ENCODE measurements around the gene CLCN2. TPM values are rescaled to one million over a fixed set of nuclear protein-coding genes. Genes with fewer than 3 reads are reported as not detected.
A peak's percentile ranks its signal among the peaks of the same experiment; 100 is the strongest.
"Not testable (repeated sequence)": the region's sequence is repeated elsewhere in the genome, so short reads cannot be mapped to it uniquely, and the experiment has no call there.

Gene CLCN2
- total RNA-seq, 2 experiments from 2014 or later = 5.0 to 6.8 TPM

DNA sequence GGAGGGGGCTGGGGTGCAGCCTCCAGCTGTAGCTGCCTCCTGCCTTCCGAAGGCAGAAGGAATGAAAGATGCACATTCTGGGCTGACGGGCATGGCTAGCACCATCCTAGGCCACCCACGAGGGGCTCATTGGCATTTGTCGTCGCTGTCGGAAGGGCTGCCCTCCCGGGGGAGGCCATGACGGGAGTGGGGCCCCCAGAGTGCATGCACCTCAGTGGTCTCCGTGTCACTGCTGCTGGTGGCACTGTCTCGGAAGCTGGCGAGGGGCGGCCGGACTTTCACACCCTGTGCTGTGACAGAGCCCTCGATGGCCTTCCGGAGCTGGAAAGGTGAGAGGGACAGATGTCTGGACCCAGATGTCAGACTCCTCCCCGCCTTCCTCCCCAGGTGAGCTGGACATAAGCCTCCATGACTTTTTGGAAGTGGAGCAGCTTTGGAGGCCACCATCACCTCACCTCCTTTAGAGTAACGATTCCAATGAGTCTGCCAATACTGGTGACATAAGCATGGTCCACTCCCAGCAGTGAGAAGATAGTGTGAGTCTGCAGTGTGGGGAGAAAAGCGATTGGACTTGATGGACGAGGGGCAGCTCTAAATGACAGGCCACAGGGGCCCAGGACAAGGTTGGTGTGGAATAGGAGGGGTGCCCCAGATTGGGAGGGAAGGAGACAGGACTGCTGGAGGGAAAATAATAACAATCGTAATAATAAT, 14.8 kb downstream of the CLCN2 start:
- no peaks in the 10 kb centered on the region for H3K27me3 Mint-ChIP-seq
- H3K36me3 Mint-ChIP-seq = no peaks in the 10 kb centered on the region
- DNase-seq = no peak
- no peak overlapping the region for H3K4me3 Mint-ChIP-seq
- H3K9me3 Mint-ChIP-seq = no peaks in the 10 kb centered on the region
- no peaks in the 10 kb centered on the region for H3K4me1 Mint-ChIP-seq
- no peak overlapping the region for H3K27ac Mint-ChIP-seq

GRCh38 chr3:184345317-184346144, 15.9 kb downstream of the CLCN2 start:
- peaks cover 5% of the 10 kb centered on the region for H3K4me1 Mint-ChIP-seq

DNA sequence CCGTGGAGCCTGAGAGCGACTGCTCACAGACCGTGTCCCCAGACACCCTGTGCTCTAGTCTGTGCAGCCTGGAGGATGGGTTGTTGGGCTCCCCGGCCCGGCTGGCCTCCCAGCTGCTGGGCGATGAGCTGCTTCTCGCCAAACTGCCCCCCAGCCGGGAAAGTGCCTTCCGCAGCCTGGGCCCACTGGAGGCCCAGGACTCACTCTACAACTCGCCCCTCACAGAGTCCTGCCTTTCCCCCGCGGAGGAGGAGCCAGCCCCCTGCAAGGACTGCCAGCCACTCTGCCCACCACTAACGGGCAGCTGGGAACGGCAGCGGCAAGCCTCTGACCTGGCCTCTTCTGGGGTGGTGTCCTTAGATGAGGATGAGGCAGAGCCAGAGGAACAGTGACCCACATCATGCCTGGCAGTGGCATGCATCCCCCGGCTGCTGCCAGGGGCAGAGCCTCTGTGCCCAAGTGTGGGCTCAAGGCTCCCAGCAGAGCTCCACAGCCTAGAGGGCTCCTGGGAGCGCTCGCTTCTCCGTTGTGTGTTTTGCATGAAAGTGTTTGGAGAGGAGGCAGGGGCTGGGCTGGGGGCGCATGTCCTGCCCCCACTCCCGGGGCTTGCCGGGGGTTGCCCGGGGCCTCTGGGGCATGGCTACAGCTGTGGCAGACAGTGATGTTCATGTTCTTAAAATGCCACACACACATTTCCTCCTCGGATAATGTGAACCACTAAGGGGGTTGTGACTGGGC, 16.7 kb downstream of the CLCN2 start:
- no peak overlapping the region for H3K27ac Mint-ChIP-seq
- no peaks in the 10 kb centered on the region for H3K36me3 Mint-ChIP-seq
- no peaks in the 10 kb centered on the region for H3K9me3 Mint-ChIP-seq
- no peak for DNase-seq
- peaks cover 6% of the 10 kb centered on the region for H3K4me1 Mint-ChIP-seq
- no peaks in the 10 kb centered on the region for H3K27me3 Mint-ChIP-seq
- H3K4me3 Mint-ChIP-seq = no peak overlapping the region

More at GRCh38 chr3:184345317-184346144, 15.9 kb downstream of the CLCN2 start:
- Mint-ChIP-seq H3K36me3 (no peaks in the 10 kb centered on the region), H3K9me3 (no peaks in the 10 kb centered on the region), H3K27ac (no peak overlapping the region), H3K27me3 (no peaks in the 10 kb centered on the region), H3K4me3 (no peak overlapping the region)
- no peak for DNase-seq

DNA sequence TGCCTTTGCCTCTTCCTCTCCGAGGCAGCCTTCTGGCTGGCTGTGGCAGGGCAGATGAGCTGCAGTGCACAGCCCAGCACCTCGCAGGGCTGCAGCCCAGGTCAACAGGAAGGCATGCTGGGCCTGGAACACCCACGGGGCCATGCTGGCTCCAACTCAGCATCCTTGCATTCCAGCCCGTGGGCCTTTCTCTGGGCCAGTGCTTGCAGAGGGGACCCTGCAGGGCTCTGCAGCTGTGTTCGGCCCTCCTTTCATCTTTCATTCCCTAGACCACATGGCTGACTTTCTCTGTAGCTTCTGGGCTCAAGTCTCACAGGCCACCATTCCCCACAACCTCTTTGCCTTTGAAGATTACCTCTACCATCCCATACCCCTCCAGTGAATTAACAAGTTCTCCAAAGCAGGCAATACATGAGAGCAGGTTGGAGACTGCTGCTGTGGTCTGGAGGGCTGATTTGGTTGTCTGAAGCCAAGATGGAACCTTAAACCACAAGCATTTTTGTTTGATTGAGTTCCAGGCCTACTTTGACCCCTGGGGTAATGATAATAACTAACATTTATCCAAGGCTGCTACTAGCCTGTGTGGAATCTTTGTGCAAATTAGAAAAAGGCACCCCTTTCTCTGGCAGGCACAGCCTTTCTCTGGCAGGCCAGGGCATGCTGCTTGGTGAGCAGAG, 18.1 kb downstream of the CLCN2 start:
- Mint-ChIP-seq H3K36me3 (no peaks in the 10 kb centered on the region), H3K4me3 (no peak overlapping the region), H3K4me1 (peaks cover 6% of the 10 kb centered on the region), H3K27ac (no peak overlapping the region), H3K9me3 (no peaks in the 10 kb centered on the region), H3K27me3 (no peaks in the 10 kb centered on the region)
- DNase-seq = no peak

DNA sequence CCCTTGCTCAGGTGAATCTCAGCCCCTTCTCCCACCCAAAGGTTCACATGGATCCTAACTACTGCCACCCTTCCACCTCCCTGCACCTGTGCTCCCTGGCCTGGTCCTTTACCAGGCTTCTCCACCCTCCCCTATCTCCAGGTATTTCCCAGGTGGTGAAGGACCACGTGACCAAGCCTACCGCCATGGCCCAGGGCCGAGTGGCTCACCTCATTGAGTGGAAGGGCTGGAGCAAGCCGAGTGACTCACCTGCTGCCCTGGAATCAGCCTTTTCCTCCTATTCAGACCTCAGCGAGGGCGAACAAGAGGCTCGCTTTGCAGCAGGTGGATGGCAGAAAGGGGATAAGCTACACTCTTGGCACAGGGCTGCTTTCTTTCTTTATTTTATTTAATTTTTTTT, 19.5 kb downstream of the CLCN2 start:
- no peaks in the 10 kb centered on the region for H3K36me3 Mint-ChIP-seq
- no peaks in the 10 kb centered on the region for H3K9me3 Mint-ChIP-seq
- peaks cover 9% of the 10 kb centered on the region for H3K4me1 Mint-ChIP-seq
- DNase-seq = no peak
- H3K27ac Mint-ChIP-seq = no peak overlapping the region
- H3K4me3 Mint-ChIP-seq = no peak overlapping the region
- H3K27me3 Mint-ChIP-seq = no peaks in the 10 kb centered on the region

- H3K4me1 Mint-ChIP-seq = peaks cover 23% of the 10 kb centered on the region
- H3K4me3 Mint-ChIP-seq, H3K27ac Mint-ChIP-seq, DNase-seq, H3K27me3 Mint-ChIP-seq, H3K36me3 Mint-ChIP-seq, H3K9me3 Mint-ChIP-seq: not testable (repeated sequence)
Measured at GRCh38 chr3:184339451-184340135, 21.8 kb downstream of the CLCN2 start.

GRCh38 chr3:184339001-184339400, 22.4 kb downstream of the CLCN2 start:
- Mint-ChIP-seq H3K27ac (no peak overlapping the region), H3K4me3 (no peak overlapping the region), H3K36me3 (peaks cover 9% of the 10 kb centered on the region), H3K27me3 (no peaks in the 10 kb centered on the region), H3K4me1 (peaks cover 29% of the 10 kb centered on the region), H3K9me3 (no peaks in the 10 kb centered on the region)
- no peak for DNase-seq

DNA sequence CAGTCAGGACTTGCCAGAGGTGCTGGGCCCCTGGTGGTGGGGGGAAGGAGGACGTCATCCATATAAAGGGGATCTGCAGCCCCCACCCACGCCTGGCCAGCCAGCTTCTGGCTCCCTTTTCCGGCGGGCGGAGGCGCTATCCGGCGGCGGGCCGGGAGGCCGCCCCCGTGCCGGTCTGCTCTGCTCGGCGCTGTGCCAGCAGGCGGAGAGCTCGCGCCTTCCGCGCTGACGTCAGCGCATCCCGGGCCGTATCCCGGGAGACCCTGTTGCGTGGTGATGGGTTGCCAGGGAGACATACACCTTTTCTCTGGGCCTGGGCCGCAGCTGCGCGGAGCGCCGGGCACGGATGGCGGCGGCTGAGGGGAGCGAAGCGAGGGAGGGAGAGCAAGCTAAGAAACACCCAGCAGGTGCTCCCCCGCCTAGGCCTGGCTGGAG, 22.9 kb downstream of the CLCN2 start:
- no peaks in the 10 kb centered on the region for H3K9me3 Mint-ChIP-seq
- H3K4me1 Mint-ChIP-seq = peaks cover 34% of the 10 kb centered on the region
- DNase-seq = peak; percentile 20
- no peak overlapping the region for H3K27ac Mint-ChIP-seq
- peaks cover 12% of the 10 kb centered on the region for H3K36me3 Mint-ChIP-seq
- H3K27me3 Mint-ChIP-seq = no peaks in the 10 kb centered on the region
- no peak overlapping the region for H3K4me3 Mint-ChIP-seq

DNA sequence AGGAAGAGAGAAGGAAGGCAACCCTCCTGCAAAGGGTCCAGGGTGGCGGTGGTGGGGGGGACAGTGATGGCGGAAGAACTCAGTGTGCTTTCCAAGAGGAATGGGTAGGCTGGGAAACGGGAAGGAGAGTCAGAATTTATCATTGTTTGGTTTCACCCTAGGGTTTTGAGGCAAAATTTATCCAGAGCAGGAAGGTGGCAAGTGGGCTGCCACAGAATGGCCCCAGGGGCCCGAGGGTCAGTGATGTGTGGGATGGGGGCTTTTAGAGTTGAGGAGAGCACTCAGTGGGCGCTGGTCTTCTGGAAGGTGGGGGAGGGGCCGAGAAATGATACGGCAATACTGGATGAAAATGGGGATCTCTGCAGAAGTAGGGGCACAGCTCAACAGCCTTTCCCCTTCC, 23.4 kb downstream of the CLCN2 start:
- no peak overlapping the region for H3K4me3 Mint-ChIP-seq
- peaks cover 39% of the 10 kb centered on the region for H3K4me1 Mint-ChIP-seq
- H3K36me3 Mint-ChIP-seq = peaks cover 16% of the 10 kb centered on the region
- DNase-seq = no peak
- H3K9me3 Mint-ChIP-seq = no peaks in the 10 kb centered on the region
- no peak overlapping the region for H3K27ac Mint-ChIP-seq
- H3K27me3 Mint-ChIP-seq = no peaks in the 10 kb centered on the region

DNA sequence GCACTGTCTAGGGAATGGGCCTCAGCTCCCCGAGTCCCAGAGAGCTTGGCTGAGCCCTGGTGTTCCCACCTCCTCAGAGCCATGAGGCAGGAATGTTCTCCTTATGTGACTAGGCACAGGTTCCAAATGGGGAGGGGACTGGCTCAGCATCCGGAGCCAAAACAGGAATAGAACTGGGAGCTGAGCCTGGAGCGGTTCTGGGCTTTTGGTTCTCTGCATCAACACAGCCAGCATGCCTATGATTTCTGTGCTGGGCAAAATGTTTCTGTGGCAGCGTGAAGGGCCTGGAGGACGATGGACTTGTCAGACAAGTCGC, 24.0 kb downstream of the CLCN2 start, which contains the start of gene FAM131A:
Gene FAM131A (plus strand): TSS at position 202 of the 316 bp plus-strand sequence. CDS start 31 bp downstream, at position 233.
- H3K36me3 Mint-ChIP-seq = peaks cover 22% of the 10 kb centered on the region
- H3K27ac Mint-ChIP-seq = peak within 1 kb of the TSS; percentile 71
- peaks cover 45% of the 10 kb centered on the region for H3K4me1 Mint-ChIP-seq
- no peaks in the 10 kb centered on the region for H3K9me3 Mint-ChIP-seq
- DNase-seq = no peak
- H3K27me3 Mint-ChIP-seq = no peaks in the 10 kb centered on the region
- H3K4me3 Mint-ChIP-seq = peak within 1 kb of the TSS; percentile 80

- Mint-ChIP-seq H3K27ac (peak overlapping the region; percentile 71), H3K4me1 (peaks cover 48% of the 10 kb centered on the region), H3K36me3 (peaks cover 28% of the 10 kb centered on the region), H3K9me3 (no peaks in the 10 kb centered on the region), H3K27me3 (no peaks in the 10 kb centered on the region), H3K4me3 (peak overlapping the region; percentile 80)
- DNase-seq = no peak
Measured at GRCh38 chr3:184336547-184337398, 24.6 kb downstream of the CLCN2 start.

DNA sequence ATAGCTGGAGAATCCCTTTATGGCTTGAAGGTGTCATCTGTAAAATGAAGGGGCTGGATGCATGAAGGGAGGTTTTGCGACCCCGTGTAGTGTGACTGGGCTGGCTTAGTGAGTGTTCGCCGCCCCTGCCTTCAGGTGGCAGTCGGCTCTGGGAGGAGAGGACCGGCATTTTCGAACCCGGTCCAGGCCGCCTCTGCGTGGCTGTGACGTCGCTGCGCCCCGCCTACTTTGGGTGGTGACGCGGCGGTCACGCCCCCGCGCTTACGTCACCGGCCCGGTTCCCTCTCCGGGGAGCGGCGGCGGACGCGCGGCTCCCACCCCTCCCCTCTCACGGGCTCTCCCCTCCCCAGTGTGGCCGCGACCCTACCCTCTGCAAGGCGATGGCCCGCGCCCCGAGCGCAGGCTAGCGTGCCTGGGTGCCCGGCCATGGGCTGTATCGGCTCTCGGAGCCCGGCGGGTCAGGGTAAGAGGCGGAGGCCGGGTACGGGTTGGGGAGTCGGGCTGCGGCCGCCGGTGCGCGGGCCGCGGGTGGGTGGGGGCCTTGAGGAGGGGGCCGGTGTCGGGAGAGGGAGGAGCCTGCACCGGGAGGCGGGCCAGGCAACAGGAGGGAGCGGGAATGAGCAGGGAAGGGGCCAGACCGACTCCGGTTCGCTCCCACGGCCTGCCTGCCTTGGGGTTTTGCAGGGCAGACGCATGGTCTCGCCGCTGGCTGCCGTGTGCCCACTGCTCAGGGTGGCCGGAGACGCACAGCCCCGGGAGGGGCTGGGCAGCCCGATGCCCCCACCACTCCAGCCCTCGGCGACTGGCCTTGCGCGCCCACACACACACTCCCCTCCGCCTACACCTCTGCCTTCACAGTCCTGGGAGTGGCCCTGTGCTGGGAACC, 25.5 kb downstream of the CLCN2 start:
- Mint-ChIP-seq H3K27ac (peak overlapping the region; percentile 89), H3K36me3 (peaks cover 36% of the 10 kb centered on the region), H3K27me3 (no peaks in the 10 kb centered on the region), H3K4me1 (peaks cover 50% of the 10 kb centered on the region), H3K9me3 (no peaks in the 10 kb centered on the region), H3K4me3 (peak overlapping the region; percentile 80)
- peak; percentile 88 for DNase-seq

- DNase-seq = no peak
- Mint-ChIP-seq H3K4me3 (peak overlapping the region; percentile 80), H3K27me3 (no peaks in the 10 kb centered on the region), H3K9me3 (no peaks in the 10 kb centered on the region), H3K36me3 (peaks cover 39% of the 10 kb centered on the region), H3K4me1 (peaks cover 45% of the 10 kb centered on the region), H3K27ac (peak overlapping the region; percentile 89)
Measured at GRCh38 chr3:184335291-184335660, 26.1 kb downstream of the CLCN2 start.

Measured in activated naive CD8-positive, alpha-beta T cell treated with anti-CD3 and anti-CD28 coated beads for 36 hours (primary cell).